Endothelial cell (in vitro differentiated cells): ENCODE results near the gene TSPAN13. TPM values are rescaled to one million over a fixed set of nuclear protein-coding genes. Genes with fewer than 3 reads are reported as not detected.

Source experiments
- DNase-seq: peaks from one replicate; pipeline ENCODE4 v3.0.0; 2021; ENCODE audit warnings: low spot score
- H3K27ac Mint-ChIP-seq: one replicate; pipeline ENCODE4 v1.8.0; 2021; ENCODE audit warnings: mixed read lengths, inconsistent platforms; ENCODE audit not compliant: unreplicated experiment
- H3K27me3 Mint-ChIP-seq: one replicate; pipeline ENCODE4 v1.8.0; 2021; ENCODE audit warnings: mild to moderate bottlenecking, moderate library complexity, mixed read lengths, inconsistent platforms; ENCODE audit not compliant: unreplicated experiment
- H3K36me3 Mint-ChIP-seq: one replicate; pipeline ENCODE4 v1.8.0; 2021; ENCODE audit warnings: mild to moderate bottlenecking, low read depth, mixed read lengths, inconsistent platforms; ENCODE audit not compliant: unreplicated experiment
- H3K4me1 Mint-ChIP-seq: one replicate; pipeline ENCODE4 v1.8.0; 2021; ENCODE audit warnings: mild to moderate bottlenecking, mixed read lengths, inconsistent platforms; ENCODE audit not compliant: unreplicated experiment
- H3K4me3 Mint-ChIP-seq: one replicate; pipeline ENCODE4 v1.8.0; 2021; ENCODE audit warnings: mild to moderate bottlenecking, mixed read lengths, inconsistent platforms; ENCODE audit not compliant: unreplicated experiment
- H3K9me3 Mint-ChIP-seq: one replicate; pipeline ENCODE4 v1.8.0; 2021; ENCODE audit warnings: mixed read lengths, inconsistent platforms; ENCODE audit not compliant: unreplicated experiment
- CTCF ChIP-seq: fragments of 200-600 bp; sonication (generic); IDR thresholded peaks from one replicate; pipeline ENCODE4 v1.5.0; 2021; ENCODE audit warnings: antibody characterized with exemption; ENCODE audit not compliant: unreplicated experiment
- total RNA-seq: library from RNA; stranded (reverse); fragmentation: NEBNext Ultra II Directional; extraction: Animal tissue kit (Norgen Biotek cat#: 25700); gene quantifications from one replicate; pipeline ENCODE4 v1.2.1, GENCODE V29; 2021; ENCODE audit not compliant: unreplicated experiment

Gene TSPAN13
- total RNA-seq, 1 donor from 2014 or later = 82.0 TPM

DNA sequence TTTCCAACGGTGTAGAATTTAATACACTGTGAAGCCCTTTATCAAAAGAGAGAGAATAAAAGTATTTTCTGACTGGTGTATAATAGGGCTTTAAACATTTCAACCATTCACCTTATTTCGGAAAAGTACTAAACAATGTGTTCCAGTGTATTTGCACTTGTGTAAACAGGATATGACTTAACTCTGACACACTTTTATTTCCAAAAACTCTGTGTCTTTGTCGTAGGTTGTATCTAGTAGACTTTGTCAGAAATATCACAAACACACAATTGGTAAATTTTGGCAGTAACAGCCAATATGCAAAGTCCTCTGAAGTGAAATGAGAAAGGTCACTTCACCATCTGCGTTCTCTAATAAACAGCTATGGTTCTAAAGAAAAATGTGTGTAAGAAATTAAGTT, 10.3 kb upstream of the TSPAN13 start:
- H3K4me1 Mint-ChIP-seq = peaks cover 33% of the 10 kb centered on the region
- no peak for TF ChIP-seq CTCF
- no peak overlapping the region for H3K27ac Mint-ChIP-seq
- no peaks in the 10 kb centered on the region for H3K36me3 Mint-ChIP-seq
- peaks cover 2% of the 10 kb centered on the region for H3K27me3 Mint-ChIP-seq
- DNase-seq = no peak
- H3K9me3 Mint-ChIP-seq = no peaks in the 10 kb centered on the region
- H3K4me3 Mint-ChIP-seq = no peak overlapping the region

DNA sequence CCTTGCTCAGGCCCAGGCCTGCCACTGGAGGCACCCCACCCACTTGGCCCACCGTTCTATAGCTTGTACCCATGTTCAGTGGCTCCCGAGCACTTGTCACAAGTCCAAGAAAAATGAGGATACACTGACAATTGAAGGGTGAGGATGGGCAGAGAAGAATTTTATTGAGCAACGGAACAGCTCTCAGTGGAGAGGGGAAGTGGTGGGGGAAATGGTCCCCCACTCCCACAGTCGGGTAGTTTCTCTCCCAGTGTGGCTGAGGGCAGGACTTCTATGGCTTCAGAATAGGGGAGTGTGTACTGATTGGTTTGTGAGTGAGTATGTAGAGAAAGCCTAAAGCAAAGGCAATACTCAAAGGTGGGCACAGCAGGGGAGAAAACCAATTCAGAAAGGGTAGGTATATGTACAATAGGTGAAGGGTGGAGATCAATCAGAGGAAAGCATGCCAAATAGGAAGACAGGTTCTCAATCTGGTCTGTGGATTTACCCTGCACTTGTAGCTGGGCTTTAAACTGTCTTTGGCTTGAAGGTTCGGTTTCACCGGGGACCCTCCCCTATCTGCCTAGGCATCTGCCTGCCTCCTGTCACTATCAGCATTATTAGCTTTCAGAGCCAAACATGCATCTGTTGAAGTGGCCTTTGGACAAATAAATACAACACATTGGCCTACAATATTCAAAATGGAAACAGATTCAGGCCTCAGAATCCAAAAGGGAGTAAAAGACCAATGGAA, 8.9 kb upstream of the TSPAN13 start:
- TF ChIP-seq CTCF = no peak
- DNase-seq = no peak
- Mint-ChIP-seq H3K27ac (no peak overlapping the region), H3K9me3 (no peaks in the 10 kb centered on the region), H3K4me1 (peaks cover 33% of the 10 kb centered on the region), H3K4me3 (no peak overlapping the region), H3K36me3 (no peaks in the 10 kb centered on the region), H3K27me3 (no peaks in the 10 kb centered on the region)

- DNase-seq = no peak
- Mint-ChIP-seq H3K27me3 (peaks cover 2% of the 10 kb centered on the region), H3K36me3 (no peaks in the 10 kb centered on the region), H3K4me1 (peaks cover 28% of the 10 kb centered on the region), H3K27ac (no peak overlapping the region), H3K4me3 (no peak overlapping the region), H3K9me3 (no peaks in the 10 kb centered on the region)
- no peak for TF ChIP-seq CTCF
Observed at GRCh38 chr7:16745645-16746044, 7.9 kb upstream of the TSPAN13 start.

DNA sequence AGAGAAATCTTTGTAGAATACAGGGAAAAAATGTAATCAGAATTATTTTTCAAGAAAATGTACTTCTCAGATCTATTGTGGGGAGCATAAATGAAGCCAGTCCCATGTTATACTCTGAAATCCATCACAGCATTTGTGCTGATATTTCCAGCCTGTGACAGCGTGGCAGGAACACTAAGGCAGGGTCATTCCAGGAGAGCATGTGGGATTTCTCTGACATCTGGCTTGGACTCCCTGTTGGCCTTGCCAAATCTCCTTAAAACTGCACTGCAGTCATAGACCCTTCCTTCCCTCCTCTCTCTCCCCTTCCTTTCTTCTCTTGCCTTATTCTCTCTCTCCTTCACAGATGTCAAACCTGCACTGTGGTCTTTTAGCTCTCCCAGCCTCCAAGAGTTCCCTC, 6.5 kb upstream of the TSPAN13 start:
- H3K36me3 Mint-ChIP-seq = no peaks in the 10 kb centered on the region
- H3K4me3 Mint-ChIP-seq = no peak overlapping the region
- no peak for TF ChIP-seq CTCF
- H3K27ac Mint-ChIP-seq = no peak overlapping the region
- DNase-seq = no peak
- H3K4me1 Mint-ChIP-seq = peaks cover 21% of the 10 kb centered on the region
- H3K9me3 Mint-ChIP-seq = no peaks in the 10 kb centered on the region
- H3K27me3 Mint-ChIP-seq = peaks cover 5% of the 10 kb centered on the region
